H1 (cell line): ENCODE results near the gene GHRL. TPM values are rescaled to one million over a fixed set of nuclear protein-coding genes. Genes with fewer than 3 reads are reported as not detected.

Experiments used
- ASH2L ChIP-seq: fragments of 200-600, 300-600 bp; sonication (generic); IDR thresholded peaks from one replicate; pipeline ENCODE4 v1.7.1; 2017; ENCODE audit warnings: low read length
- BCL11A ChIP-seq, 2 experiments: IDR thresholded peaks; one replicate each; pipeline ENCODE4 v1.6.1; 2011; ENCODE audit warnings: low read depth in 2 of 2, low read length in 2 of 2, mild to moderate bottlenecking in 2 of 2
- CHD7 ChIP-seq: fragments of 300-600 bp; sonication (generic); IDR thresholded peaks from 2 replicates; pipeline ENCODE4 v1.7.1; 2012; ENCODE audit warnings: low read length, moderate library complexity, mild to moderate bottlenecking, inconsistent platforms; ENCODE audit not compliant: insufficient replicate concordance
- KDM1A ChIP-seq: fragments of 200-600, 300-600 bp; sonication (generic); IDR thresholded peaks from 2 replicates; pipeline ENCODE4 v1.7.1; 2016; ENCODE audit warnings: mild to moderate bottlenecking, low read length, borderline replicate concordance
- MAFK ChIP-seq: IDR thresholded peaks from 2 replicates; pipeline ENCODE4 v1.6.1; 2012; ENCODE audit warnings: low read depth, mild to moderate bottlenecking, improper control_type of control experiment, low read length
- NRF1 ChIP-seq: IDR thresholded peaks from 2 replicates; pipeline ENCODE4 v1.6.1; 2011; ENCODE audit warnings: mild to moderate bottlenecking, low read depth, low read length, improper control_type of control experiment
- POLR2AphosphoS5 ChIP-seq: IDR thresholded peaks from 2 replicates; pipeline ENCODE4 v1.6.1; 2011; ENCODE audit warnings: low read depth, low read length
- SIN3A ChIP-seq, 2 experiments: IDR thresholded peaks in 1 of 2; conservative IDR thresholded peaks in 1 of 2; 2 replicates each; pipeline ENCODE4 v1.6.1; 2011 to 2012; ENCODE audit warnings: low read length in 2 of 2, improper control_type of control experiment in 1 of 2, low read depth in 1 of 2, mild to moderate bottlenecking in 1 of 2
- SP2 ChIP-seq: IDR thresholded peaks from 2 replicates; pipeline ENCODE4 v1.6.1; 2012; ENCODE audit warnings: mild to moderate bottlenecking, low read length, inconsistent platforms
- TAF7 ChIP-seq: optimal IDR thresholded peaks from 2 replicates; pipeline ENCODE3; 2011; ENCODE audit warnings: low read depth, mild to moderate bottlenecking, inconsistent platforms, low read length, moderate library complexity, borderline replicate concordance
- ZNF274 ChIP-seq: IDR thresholded peaks from 2 replicates; pipeline ENCODE4 v1.7.0; 2012; ENCODE audit warnings: low read length, borderline replicate concordance; ENCODE audit errors: extremely low read depth
- polyA plus RNA-seq, 7 experiments: library from polyadenylated mRNA; depleted of rRNA in 3 of 7; stranded (reverse) in 5 of 7; unstranded in 2 of 7; fragments of >200 nt in 5 of 7; fragments of 200-250 nt in 2 of 7; gene quantifications; 1 replicate in 5 of 7; 2 replicates in 1 of 7; 4 replicates in 1 of 7; pipeline versions ENCODE4 v1.2.1 to v1.2.3, GENCODE V29; 2011 to 2013; ENCODE audit warnings: missing spikeins in 2 of 7, mixed read lengths in 2 of 7
- total RNA-seq: library from RNA; stranded (reverse); fragmentation: NEBNext Ultra II Directional; extraction: Animal tissue kit (Norgen Biotek cat#: 25700); gene quantifications from 2 replicates; pipeline ENCODE4 v1.2.1, GENCODE V29; 2021

Gene GHRL
- total and polyA plus RNA-seq, 2 of the 8 experiments (the other 6 are each of a cell fraction or from before 2014, with no cell fraction given), result 0.32 to 0.35 TPM

GRCh38 chr3:10315771-10316344 is 23.1 kb upstream of the GHRL start (continued):
- TF ChIP-seq CHD7, result no peak
- no peak for TF ChIP-seq NRF1
- TF ChIP-seq KDM1A, result no peak
- TF ChIP-seq SIN3A (conservative IDR thresholded peaks at IDR 0.05 in 1 of 2, IDR thresholded peaks at IDR 0.05 in 1 of 2; ENCODE audit: low read depth in 1 of 2, low read length in 2 of 2), result no peak
- TF ChIP-seq BCL11A (IDR thresholded peaks at IDR 0.05; ENCODE audit: low read depth in 2 of 2, low read length in 2 of 2), result no peak
- no peak for TF ChIP-seq POLR2AphosphoS5
- TF ChIP-seq MAFK, result no peak
- TF ChIP-seq ASH2L, result no peak
- no peak for TF ChIP-seq TAF7
- TF ChIP-seq ZNF274, result no peak
- TF ChIP-seq SP2, result no peak
